ENCODE data around the gene ELANE. TPM values are rescaled to one million over a fixed set of nuclear protein-coding genes. Genes with fewer than 3 reads are reported as not detected.
"Not testable (repeated sequence)": the region's sequence is repeated elsewhere in the genome, so short reads cannot be mapped to it uniquely, and the experiment has no call there.

The ELANE gene
- total and polyA plus RNA-seq, 7 donors: 0.39 to 0.95 (median 0.55) TPM; not detected in 2

DNA sequence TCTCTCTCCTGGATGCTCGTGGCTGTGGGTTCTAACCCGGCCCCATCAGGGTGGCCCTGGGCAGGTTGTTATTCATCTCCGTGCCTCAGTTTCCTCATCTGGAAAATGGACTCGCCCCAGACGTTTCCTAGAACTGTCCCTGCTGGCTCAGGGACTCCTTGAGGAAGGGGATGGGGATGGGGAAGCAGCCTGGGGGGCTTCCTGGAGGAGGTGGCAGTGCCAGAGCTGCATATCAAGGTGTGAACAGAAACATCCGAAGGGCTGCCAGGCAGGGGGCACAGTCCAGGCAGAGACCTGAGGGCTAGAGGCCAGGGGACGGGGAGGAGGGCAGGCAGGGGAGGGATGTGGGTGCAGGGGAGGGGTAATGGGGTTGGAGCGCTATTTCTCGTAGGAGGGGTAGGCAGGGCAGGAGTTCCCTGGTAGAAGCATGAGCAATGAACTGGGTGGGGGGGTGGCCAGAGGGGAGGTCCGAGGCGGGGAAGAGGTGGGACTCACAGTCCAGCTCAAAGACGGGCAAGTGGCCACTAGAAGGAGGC lies 3.6 kb upstream of the ELANE start:
- Histone ChIP-seq H3K36me3 (ENCODE audit: insufficient read depth in 1 of 2, low read depth in 1 of 2) (no peaks in the 10 kb centered on the region), H3K27ac (no peak overlapping the region), H3K9me3 (no peaks in the 10 kb centered on the region), H3K4me1 (peaks cover 11% of the 10 kb centered on the region), H3K4me3 (no peak overlapping the region), H3K27me3 (ENCODE audit: insufficient read depth in 3 of 3, low read length in 2 of 3) (peaks cover 0 to 80% (median 17%) of the 10 kb centered on the region in 3 donors)
- intact Hi-C loops (cut with DNase I): no loop called here
- DNase-seq (peak; percentile 52 to 69), ATAC-seq (no peak)
- 34 to 45% (median 35%) methylated on average over 12 of the region's 12 CpGs for WGBS, 3 donors
- TF ChIP-seq, protein P1, sequence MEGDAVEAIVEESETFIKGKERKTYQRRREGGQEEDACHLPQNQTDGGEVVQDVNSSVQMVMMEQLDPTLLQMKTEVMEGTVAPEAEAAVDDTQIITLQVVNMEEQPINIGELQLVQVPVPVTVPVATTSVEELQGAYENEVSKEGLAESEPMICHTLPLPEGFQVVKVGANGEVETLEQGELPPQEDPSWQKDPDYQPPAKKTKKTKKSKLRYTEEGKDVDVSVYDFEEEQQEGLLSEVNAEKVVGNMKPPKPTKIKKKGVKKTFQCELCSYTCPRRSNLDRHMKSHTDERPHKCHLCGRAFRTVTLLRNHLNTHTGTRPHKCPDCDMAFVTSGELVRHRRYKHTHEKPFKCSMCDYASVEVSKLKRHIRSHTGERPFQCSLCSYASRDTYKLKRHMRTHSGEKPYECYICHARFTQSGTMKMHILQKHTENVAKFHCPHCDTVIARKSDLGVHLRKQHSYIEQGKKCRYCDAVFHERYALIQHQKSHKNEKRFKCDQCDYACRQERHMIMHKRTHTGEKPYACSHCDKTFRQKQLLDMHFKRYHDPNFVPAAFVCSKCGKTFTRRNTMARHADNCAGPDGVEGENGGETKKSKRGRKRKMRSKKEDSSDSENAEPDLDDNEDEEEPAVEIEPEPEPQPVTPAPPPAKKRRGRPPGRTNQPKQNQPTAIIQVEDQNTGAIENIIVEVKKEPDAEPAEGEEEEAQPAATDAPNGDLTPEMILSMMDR (IDR thresholded peaks at IDR 0.05): no peak

DNA sequence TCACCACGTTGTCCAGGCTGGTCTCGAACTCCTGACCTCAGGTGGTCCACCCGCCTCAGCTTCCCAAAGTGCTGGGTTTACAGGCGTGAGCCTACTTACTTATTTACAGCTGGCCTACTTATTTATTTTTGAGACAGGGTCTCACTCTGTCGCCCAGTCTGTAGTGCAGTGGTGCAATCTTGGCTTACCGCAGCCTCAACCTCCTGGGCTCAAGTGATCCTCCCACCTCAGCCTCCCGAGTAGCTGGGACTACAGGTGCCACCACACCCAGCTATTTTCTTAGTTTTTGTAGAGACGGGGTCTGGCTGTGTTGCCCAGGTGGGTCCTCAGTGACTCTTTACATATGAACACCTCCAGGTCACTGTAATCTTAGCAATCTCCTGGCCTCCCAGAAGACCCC lies 2.9 kb upstream of the ELANE start:
- H3K4me3 ChIP-seq; H3K9me3 ChIP-seq; H3K27ac ChIP-seq; DNase-seq; ATAC-seq; H3K4me1 ChIP-seq; H3K36me3 ChIP-seq (ENCODE audit: insufficient read depth in 1 of 2, low read depth in 1 of 2); intact Hi-C loops (cut with DNase I): not testable (repeated sequence)
- H3K27me3 ChIP-seq (ENCODE audit: insufficient read depth in 3 of 3, low read length in 2 of 3): peaks cover 0 to 79% (median 13%) of the 10 kb centered on the region in 3 donors
- 74 to 82% (median 78%) methylated on average over 8 of the region's 8 CpGs for WGBS, 3 donors

DNA sequence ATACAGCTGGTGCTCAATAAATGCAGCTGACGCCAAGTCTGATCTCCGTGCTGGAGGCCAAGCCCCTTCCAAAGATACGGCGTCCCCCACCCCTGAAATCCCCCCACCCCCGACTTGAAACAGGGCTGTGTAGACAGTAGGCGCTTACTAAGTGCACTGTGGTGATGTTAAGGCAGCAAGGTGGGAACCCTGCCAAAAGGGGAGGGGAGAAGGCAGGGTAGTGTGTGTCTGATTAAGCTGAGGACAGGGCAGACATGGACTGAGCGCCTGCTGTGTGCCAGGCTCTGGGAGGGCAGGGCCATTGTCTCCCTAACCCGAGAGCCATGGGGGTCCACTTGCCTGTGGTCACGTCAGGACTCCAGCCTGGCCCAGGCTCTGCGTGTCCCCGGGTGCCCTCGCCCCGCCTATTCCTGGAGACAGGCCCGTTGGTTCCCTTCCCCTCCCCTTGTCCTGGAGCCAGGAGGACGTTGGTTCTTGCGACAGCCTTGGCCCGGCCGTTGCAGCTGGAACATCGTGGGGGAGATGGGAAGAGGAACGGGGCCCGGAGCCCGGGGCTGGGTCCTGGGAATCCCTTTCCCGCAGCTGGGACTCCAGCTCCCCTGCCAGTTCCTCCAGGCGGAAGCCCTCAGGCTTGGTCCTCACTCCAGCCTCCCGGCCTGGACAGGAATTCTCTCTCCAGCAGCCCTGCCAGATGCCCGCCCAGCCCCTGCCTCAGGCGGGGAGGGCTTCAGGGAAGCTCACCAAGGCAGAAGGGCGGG lies 1.7 kb upstream of the ELANE start:
- peaks cover 0 to 78% (median 16%) of the 10 kb centered on the region in 3 donors for H3K27me3 ChIP-seq (ENCODE audit: insufficient read depth in 3 of 3, low read length in 2 of 3)
- peak overlapping the region; percentile 14 for H3K27ac ChIP-seq
- peaks cover 7% of the 10 kb centered on the region for H3K4me1 ChIP-seq
- TF ChIP-seq, protein P1 (IDR thresholded peaks at IDR 0.05): no peak
- no peaks in the 10 kb centered on the region for H3K9me3 ChIP-seq
- ATAC-seq (peak; percentile 76 to 90 (median 86)), DNase-seq (peak; percentile 92 to 96)
- 13 to 14% (median 13%) methylated on average over 26 to 28 of the region's 28 CpGs for WGBS, 3 donors
- H3K4me3 ChIP-seq: peak overlapping the region; percentile 2
- intact Hi-C loops (cut with DNase I): loop anchor here in 1 of 2 donors (10.0 kb wide), 1 partner anchor 134 kb away; the partner anchor contains the start of gene WDR18
- no peaks in the 10 kb centered on the region for H3K36me3 ChIP-seq (ENCODE audit: insufficient read depth in 1 of 2, low read depth in 1 of 2)

DNA sequence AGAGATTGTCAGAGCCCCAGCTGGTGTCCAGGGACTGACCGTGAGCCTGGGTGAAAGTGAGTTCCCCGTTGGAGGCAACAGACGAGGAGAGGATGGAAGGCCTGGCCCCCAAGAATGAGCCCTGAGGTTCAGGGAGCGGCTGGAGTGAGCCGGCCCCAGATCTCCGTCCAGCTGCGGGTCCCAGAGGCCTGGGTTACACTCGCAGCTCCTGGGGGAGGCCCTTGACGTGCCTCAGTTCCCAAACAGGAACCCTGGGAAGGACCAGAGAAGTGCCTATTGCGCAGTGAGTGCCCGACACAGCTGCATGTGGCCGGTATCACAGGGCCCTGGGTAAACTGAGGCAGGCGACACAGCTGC lies 1.1 kb upstream of the ELANE start:
- intact Hi-C loops (cut with DNase I): loop anchor here in 1 of 2 donors (10.0 kb wide), 1 partner anchor 134 kb away; the partner anchor contains the start of gene WDR18
- WGBS, 3 donors: 17 to 28% (median 18%) methylated on average over 13 of the region's 13 CpGs
- peaks cover 0 to 78% (median 16%) of the 10 kb centered on the region in 3 donors for H3K27me3 ChIP-seq (ENCODE audit: insufficient read depth in 3 of 3, low read length in 2 of 3)
- H3K27ac ChIP-seq: peak overlapping the region; percentile 14
- ATAC-seq (no peak), DNase-seq (no peak)
- no peaks in the 10 kb centered on the region for H3K36me3 ChIP-seq (ENCODE audit: insufficient read depth in 1 of 2, low read depth in 1 of 2)
- TF ChIP-seq, protein P1 (IDR thresholded peaks at IDR 0.05): no peak
- H3K4me1 ChIP-seq: peaks cover 7% of the 10 kb centered on the region
- peak overlapping the region; percentile 2 for H3K4me3 ChIP-seq
- no peaks in the 10 kb centered on the region for H3K9me3 ChIP-seq

DNA sequence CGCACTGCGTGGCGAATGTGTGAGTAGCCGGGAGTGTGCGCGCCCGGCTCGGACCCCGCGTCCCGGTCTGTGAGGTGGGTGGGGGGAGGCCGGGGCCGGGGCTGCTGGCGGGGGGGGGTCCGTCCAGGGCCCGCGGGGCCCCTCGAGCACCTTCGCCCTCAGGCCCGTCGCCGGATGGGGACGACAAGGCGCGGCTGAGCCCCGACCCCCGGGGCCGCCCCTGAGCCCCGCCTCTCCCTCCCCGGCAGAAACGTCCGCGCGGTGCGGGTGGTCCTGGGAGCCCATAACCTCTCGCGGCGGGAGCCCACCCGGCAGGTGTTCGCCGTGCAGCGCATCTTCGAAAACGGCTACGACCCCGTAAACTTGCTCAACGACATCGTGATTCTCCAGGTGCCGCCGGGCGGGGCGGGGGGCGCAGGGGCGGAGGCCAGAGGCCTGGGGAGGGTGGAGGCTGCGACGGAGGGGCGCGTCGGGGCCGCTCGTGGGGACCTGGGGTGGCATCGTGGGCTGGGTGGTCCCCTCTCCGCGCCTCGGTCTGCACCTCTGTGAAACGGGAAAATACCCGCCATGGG lies 997 bp downstream of the ELANE start:
- 27 to 34% (median 30%) methylated on average over 38 to 67 of the region's 67 CpGs for WGBS, 3 donors
- H3K4me3 ChIP-seq: no peak overlapping the region
- H3K4me1 ChIP-seq: peaks cover 7% of the 10 kb centered on the region
- intact Hi-C loops (cut with DNase I): loop anchor here in 1 of 2 donors (10.0 kb wide), 1 partner anchor 132 kb away; the partner anchor contains the start of gene WDR18
- DNase-seq: peak in 1 of 2 donors; percentile 12
- no peaks in the 10 kb centered on the region for H3K9me3 ChIP-seq
- ATAC-seq: no peak
- peaks cover 0 to 73% (median 13%) of the 10 kb centered on the region in 3 donors for H3K27me3 ChIP-seq (ENCODE audit: insufficient read depth in 3 of 3, low read length in 2 of 3)
- TF ChIP-seq, protein P1 (IDR thresholded peaks at IDR 0.05): no peak
- no peak overlapping the region for H3K27ac ChIP-seq
- no peaks in the 10 kb centered on the region for H3K36me3 ChIP-seq (ENCODE audit: insufficient read depth in 1 of 2, low read depth in 1 of 2)

DNA sequence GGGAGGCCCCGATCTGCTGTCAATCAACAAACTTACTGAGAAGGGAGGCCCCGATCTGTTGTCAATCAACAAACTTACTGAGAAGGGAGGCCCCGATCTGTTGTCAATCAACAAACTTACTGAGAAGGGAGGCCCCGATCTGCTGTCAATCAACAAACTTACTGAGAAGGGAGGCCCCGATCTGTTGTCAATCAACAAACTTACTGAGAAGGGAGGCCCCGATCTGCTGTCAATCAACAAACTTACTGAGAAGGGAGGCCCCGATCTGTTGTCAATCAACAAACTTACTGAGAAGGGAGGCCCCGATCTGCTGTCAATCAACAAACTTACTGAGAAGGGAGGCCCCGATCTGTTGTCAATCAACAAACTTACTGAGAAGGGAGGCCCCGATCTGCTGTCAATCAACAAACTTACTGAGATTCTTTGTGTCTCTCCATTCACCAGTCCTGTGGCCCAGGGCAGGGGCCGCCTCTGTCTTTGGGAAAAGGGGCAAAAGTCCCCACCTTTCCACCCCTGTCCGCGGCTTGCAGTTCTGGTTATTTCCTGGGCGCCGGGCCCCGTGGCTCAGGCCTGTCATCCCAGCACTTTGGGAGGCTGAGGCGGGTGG lies 1.6 kb downstream of the ELANE start:
- 73 to 78% (median 77%) methylated on average over 10 to 13 of the region's 17 CpGs for WGBS, 3 donors
- not testable (repeated sequence) for H3K4me1 ChIP-seq; H3K9me3 ChIP-seq; H3K27ac ChIP-seq; ATAC-seq; H3K4me3 ChIP-seq; H3K36me3 ChIP-seq (ENCODE audit: insufficient read depth in 1 of 2, low read depth in 1 of 2); DNase-seq
- intact Hi-C loops (cut with DNase I): loop anchor here in 1 of 2 donors (10.0 kb wide), 1 partner anchor 131 kb away; the partner anchor contains the start of gene WDR18
- peaks cover 0 to 76% (median 13%) of the 10 kb centered on the region in 3 donors for H3K27me3 ChIP-seq (ENCODE audit: insufficient read depth in 3 of 3, low read length in 2 of 3)

All from psoas muscle (tissue), 8 donors.